B cell (primary cell): ENCODE data around the gene TBATA. TPM values are rescaled to one million over a fixed set of nuclear protein-coding genes. Genes with fewer than 3 reads are reported as not detected.

Experiments
- ATAC-seq: fragments of 200-7000 bp; cut with Tn5 transposase; one replicate; pipeline ENCODE4 v1.10.0; 2021; ENCODE audit warnings: low read depth, mild to moderate bottlenecking, moderate number of reproducible peaks, moderate library complexity
- CTCF ChIA-PET: fragments of 350-600 bp; sonication (Branson Sonifier 250); formaldehyde crosslinking; loops from one replicate; lab custom pipeline; 2021; ENCODE audit warnings: antibody characterized with exemption, inconsistent platforms; lab: Charles Lee
- POLR2A ChIA-PET: fragments of 350-600 bp; sonication (Branson Sonifier 250); formaldehyde crosslinking; loops from one replicate; lab custom pipeline; 2021; ENCODE audit warnings: antibody characterized with exemption; lab: Charles Lee
- DNase-seq: peaks from one replicate; pipeline ENCODE4 v3.0.0; 2013
- H2AFZ ChIP-seq: 2 replicates; pipeline ENCODE4 v1.6.1; 2012; ENCODE audit warnings: mild to moderate bottlenecking, low read depth, low read length; ENCODE audit not compliant: insufficient read depth, poor library complexity, severe bottlenecking
- H3K27ac ChIP-seq, 2 donors: 1 replicate in 1 of 2; 2 replicates in 1 of 2; pipeline ENCODE4 v1.5.1; 2012 to 2013; ENCODE audit warnings: low read length in 2 of 2, mild to moderate bottlenecking in 2 of 2, moderate library complexity in 1 of 2
- H3K27me3 ChIP-seq, 4 experiments: fragments of 200-600 bp in 1 of 4; sonication (generic) in 1 of 4; replicated peaks in 1 of 4; 1 replicate in 2 of 4; 2 replicates in 2 of 4; pipeline versions ENCODE4 v1.6.1 to v1.7.0; 2013 to 2016; ENCODE audit warnings: low read length in 3 of 4, mild to moderate bottlenecking in 2 of 4, mixed read lengths in 1 of 4, moderate library complexity in 1 of 4; ENCODE audit not compliant: insufficient read depth in 4 of 4, control insufficient read depth in 3 of 4; ENCODE audit errors: control extremely low read depth in 1 of 4
- H3K36me3 ChIP-seq, 2 experiments: replicated peaks in 1 of 2; 1 replicate in 1 of 2; 2 replicates in 1 of 2; pipeline versions ENCODE4 v1.6.1 to v1.7.1; 2013; ENCODE audit warnings: low read length in 1 of 2; ENCODE audit not compliant: insufficient read depth in 2 of 2, control insufficient read depth in 1 of 2; ENCODE audit errors: control extremely low read depth in 1 of 2, extremely low read depth in 1 of 2
- H3K4me1 ChIP-seq, 2 donors: fragments of 200-600 bp in 1 of 2; sonication (generic) in 1 of 2; 1 replicate in 1 of 2; 2 replicates in 1 of 2; pipeline versions ENCODE4 v1.5.1 to v1.6.1; 2013 to 2017; ENCODE audit warnings: low read length in 2 of 2; ENCODE audit not compliant: control insufficient read depth in 2 of 2, insufficient read depth in 2 of 2
- H3K4me2 ChIP-seq: replicated peaks from 2 replicates; pipeline ENCODE3; 2012; ENCODE audit warnings: mild to moderate bottlenecking, low read depth, low read length; ENCODE audit not compliant: poor library complexity, severe bottlenecking
- H3K4me3 ChIP-seq, 5 experiments: fragments of 200-600 bp in 1 of 5; sonication (generic) in 1 of 5; 1 replicate in 3 of 5; 2 replicates in 2 of 5; pipeline versions ENCODE4 v1.5.1 to v1.7.0; 2011 to 2016; ENCODE audit warnings: low read length in 4 of 5, mild to moderate bottlenecking in 4 of 5, low read depth in 2 of 5, control low read depth in 1 of 5, moderate library complexity in 1 of 5; ENCODE audit not compliant: insufficient read depth in 1 of 5; ENCODE audit errors: control extremely low read depth in 1 of 5, extremely low read depth in 1 of 5
- H3K79me2 ChIP-seq: fragments of 200-600 bp; sonication (generic); one replicate; pipeline ENCODE4 v1.6.0; 2016; ENCODE audit warnings: low read length; ENCODE audit not compliant: control insufficient read depth, insufficient read depth
- H3K9ac ChIP-seq: fragments of 200-600 bp; sonication (generic); 2 replicates; pipeline ENCODE4 v1.6.1; 2017; ENCODE audit warnings: mild to moderate bottlenecking, low read length, moderate library complexity
- H3K9me3 ChIP-seq, 3 donors: one replicate each; pipeline versions ENCODE4 v1.6.1 to v1.7.1; 2013; ENCODE audit warnings: low read length in 2 of 3; ENCODE audit not compliant: control insufficient read depth in 2 of 3, insufficient read depth in 1 of 3; ENCODE audit errors: control extremely low read depth in 1 of 3
- H4K20me1 ChIP-seq: 2 replicates; pipeline ENCODE4 v1.6.0; 2012; ENCODE audit warnings: mild to moderate bottlenecking, low read length; ENCODE audit not compliant: insufficient read depth, control insufficient read depth, poor library complexity, severe bottlenecking
- H3K27ac Mint-ChIP-seq: one replicate; pipeline ENCODE4 v1.8.0; 2021; ENCODE audit warnings: mixed read lengths
- H3K27me3 Mint-ChIP-seq: one replicate; pipeline ENCODE4 v1.8.0; 2021; ENCODE audit warnings: mixed read lengths
- H3K4me1 Mint-ChIP-seq: one replicate; pipeline ENCODE4 v1.8.0; 2021; ENCODE audit warnings: mixed read lengths
- H3K4me3 Mint-ChIP-seq: one replicate; pipeline ENCODE4 v1.8.0; 2021; ENCODE audit warnings: mixed read lengths
- H3K9me3 Mint-ChIP-seq: one replicate; pipeline ENCODE4 v1.8.0; 2022; ENCODE audit warnings: mixed read lengths; ENCODE audit not compliant: insufficient read depth
- CTCF ChIP-seq: fragments of 200-600 bp; IDR thresholded peaks from one replicate; pipeline ENCODE4 v1.8.0; 2022; ENCODE audit warnings: antibody characterized with exemption, mild to moderate bottlenecking
- EZH2 ChIP-seq: IDR thresholded peaks from 2 replicates; pipeline ENCODE4 v1.6.1; 2012; ENCODE audit warnings: borderline replicate concordance, low read depth, mild to moderate bottlenecking, moderate library complexity, low read length; ENCODE audit not compliant: insufficient read depth, poor library complexity, severe bottlenecking
- WGBS: methylation state at CpG from one replicate; pipeline ENCODE4 v1.1.5; 2013; ENCODE audit warnings: missing lambda C conversion rate; ENCODE audit not compliant: insufficient coverage; 5-methylcytosine and 5-hydroxymethylcytosine counted together
- intact Hi-C: fragments of 100-400 bp; cut with micrococcal nuclease; formaldehyde crosslinking; loops from one replicate; pipeline ENCODE4 v1.10.0; 2022
- polyA plus RNA-seq: library from polyadenylated mRNA; depleted of rRNA; stranded (reverse); fragments of >200 nt; gene quantifications from 2 replicates; pipeline ENCODE4 v1.2.3, GENCODE V29; 2012
- small RNA-seq: library from RNA; depleted of rRNA; stranded (forward); fragments of <200 nt; gene quantifications from one replicate; pipeline ENCODE3, GENCODE V24; 2012; ENCODE audit warnings: low replicate concordance, low read depth; ENCODE audit not compliant: insufficient read length
- total RNA-seq, 2 donors: library from RNA; stranded (reverse); fragments of 120-200 nt in 1 of 2; gene quantifications; 1 replicate in 1 of 2; 2 replicates in 1 of 2; pipeline versions ENCODE4 v1.2.3 to v1.2.4, GENCODE V29; 2013 to 2022

Gene TBATA
- total and polyA plus RNA-seq, 2 donors (not counting 1 experiment from before 2014, with no cell fraction given), result not detected

GRCh38 chr10:70722820-70723424, 62.3 kb downstream of the TBATA start:
- Histone ChIP-seq H3K79me2 (no peaks in the 10 kb centered on the region), H3K4me1 (no peaks in the 10 kb centered on the region), H4K20me1 (no peaks in the 10 kb centered on the region), H3K9ac (no peak overlapping the region), H3K4me3 (no peak overlapping the region), H2AFZ (no peak overlapping the region), H3K9me3 (peaks cover 0 to 4% (median 0%) of the 10 kb centered on the region in 3 donors), H3K27ac (no peak overlapping the region), H3K27me3 (peaks cover 0 to 2% (median 0%) of the 10 kb centered on the region in 4 experiments), H3K4me2 (no peak overlapping the region), H3K36me3 (no peaks in the 10 kb centered on the region)
- intact Hi-C loops, result no loop called here
- Mint-ChIP-seq H3K27ac (no peak overlapping the region), H3K27me3 (no peaks in the 10 kb centered on the region), H3K9me3 (no peaks in the 10 kb centered on the region), H3K4me3 (no peak overlapping the region), H3K4me1 (no peaks in the 10 kb centered on the region)
- TF ChIP-seq EZH2 (no peak), CTCF (no peak)
- no peak for ATAC-seq
- ChIA-PET POLR2A (no interaction called here), CTCF (no interaction called here)
- DNase-seq, result no peak
- WGBS, result 17% methylated on average over 1 of the region's 4 CpGs

Small RNA genes lying within 50 kb of the gene (small RNA-seq; reads per million reads assigned to genes)
- not detected for gene RPS26P40

Other genes starting within 250 kb of the TBATA start
- gene PRF1, start 182.6 kb downstream of the TBATA start, total RNA-seq, result 0.92 and 1.0 TPM in 2 replicates
- 1.9 and 2.1 TPM in 2 replicates for gene PRF1, start 182.6 kb downstream of the TBATA start, polyA plus RNA-seq
- not detected in 2 replicates for gene ADAMTS14, start 112.9 kb downstream of the TBATA start, total RNA-seq
- not detected in 2 replicates for gene ADAMTS14, start 112.9 kb downstream of the TBATA start, polyA plus RNA-seq
- 41.9 and 46.2 TPM in 2 replicates for gene SGPL1, start 30.6 kb upstream of the TBATA start, total RNA-seq
- gene SGPL1, start 30.6 kb upstream of the TBATA start, polyA plus RNA-seq, result 9.1 and 12.7 TPM in 2 replicates
- 13.3 and 14.1 TPM in 2 replicates for gene PCBD1, start 103.2 kb upstream of the TBATA start, total RNA-seq
- 4.1 and 6.7 TPM in 2 replicates for gene PCBD1, start 103.2 kb upstream of the TBATA start, polyA plus RNA-seq